SU-DHL-6 (cell line): ENCODE data around the gene LARP4B.

Experiments
- H2AFZ ChIP-seq: fragments of 200-600 bp; sonication (generic); 2 replicates; pipeline ENCODE4 v1.6.1; 2014; ENCODE audit warnings: low read depth, mild to moderate bottlenecking, moderate library complexity, mixed read lengths, antibody characterized with exemption, low read length; ENCODE audit not compliant: severe bottlenecking
- H3F3A ChIP-seq: fragments of 200-600 bp; shearing (Covaris generic); 2 replicates; pipeline ENCODE4 v1.6.0; 2016; ENCODE audit warnings: antibody characterized with exemption, mild to moderate bottlenecking; ENCODE audit not compliant: insufficient read depth
- H3K27ac ChIP-seq: fragments of 200-600 bp; sonication (generic); 2 replicates; pipeline ENCODE4 v1.5.1; 2016; ENCODE audit warnings: low read depth, mild to moderate bottlenecking, low read length, moderate library complexity, mixed read lengths
- H3K27me3 ChIP-seq: fragments of 200-600 bp; sonication (generic), shearing (Covaris generic); 2 replicates; pipeline ENCODE4 v1.6.0; 2014; ENCODE audit warnings: mild to moderate bottlenecking, low read length
- H3K36me3 ChIP-seq: fragments of 200-600 bp; sonication (generic); 2 replicates; pipeline ENCODE4 v1.6.1; 2014; ENCODE audit warnings: mild to moderate bottlenecking, low read length, mixed read lengths
- H3K4me2 ChIP-seq: fragments of 300-600, 200-600 bp; shearing (Covaris generic), sonication (generic); 2 replicates; pipeline ENCODE4 v1.6.0; 2014; ENCODE audit warnings: low read length, low read depth, mild to moderate bottlenecking; ENCODE audit not compliant: poor library complexity, severe bottlenecking
- H3K4me3 ChIP-seq: fragments of 200-600 bp; sonication (generic); 2 replicates; pipeline ENCODE4 v1.5.1; 2014; ENCODE audit warnings: antibody characterized with exemption, low read length, mild to moderate bottlenecking, mixed read lengths; ENCODE audit not compliant: insufficient read depth, poor library complexity, severe bottlenecking
- H3K79me2 ChIP-seq: fragments of 200-600 bp; sonication (generic); 2 replicates; pipeline ENCODE4 v1.6.1; 2014; ENCODE audit warnings: mild to moderate bottlenecking, low read length, moderate library complexity; ENCODE audit not compliant: insufficient read depth
- H3K9ac ChIP-seq: fragments of 200-600 bp; sonication (generic); 2 replicates; pipeline ENCODE4 v1.7.0; 2014; ENCODE audit warnings: mild to moderate bottlenecking, low read length
- H3K9me2 ChIP-seq: fragments of 200-600 bp; sonication (generic); replicated peaks from 2 replicates; pipeline ENCODE4 v1.6.1; 2014; ENCODE audit warnings: low read length; ENCODE audit not compliant: insufficient read depth
- H3K9me3 ChIP-seq: fragments of 200-600 bp; sonication (generic); 2 replicates; pipeline ENCODE4 v1.6.1; 2014; ENCODE audit warnings: low read length, mixed read lengths; ENCODE audit not compliant: insufficient read depth
- H4K20me1 ChIP-seq: fragments of 200-600 bp; sonication (generic); 2 replicates; pipeline ENCODE4 v1.6.1; 2014; ENCODE audit warnings: low read depth, mild to moderate bottlenecking, antibody characterized with exemption, low read length, moderate library complexity, mixed read lengths
- CTCF ChIP-seq: fragments of 200-600 bp; sonication (generic); IDR thresholded peaks from one replicate; pipeline ENCODE4 v1.5.1; 2017; ENCODE audit warnings: antibody characterized with exemption, mild to moderate bottlenecking, low read length, moderate library complexity; ENCODE audit not compliant: insufficient read depth, poor library complexity, severe bottlenecking
- EZH2phosphoT487 ChIP-seq: fragments of 200-600 bp; sonication (generic), shearing (Covaris generic); conservative IDR thresholded peaks from 2 replicates; pipeline ENCODE4 v1.6.1; 2018; ENCODE audit warnings: mild to moderate bottlenecking, antibody characterized with exemption, low read length, moderate library complexity, mixed read lengths

The LARP4B gene

GRCh38 chr10:818010-818409, 113.5 kb downstream of the LARP4B start:
- TF ChIP-seq EZH2phosphoT487 (no peak), CTCF (no peak)
- no peaks in the 10 kb centered on the region for H4K20me1 ChIP-seq
- peaks cover 8% of the 10 kb centered on the region; the same call in 1 of the 2 replicates for H3K36me3 ChIP-seq
- H3K9me3 ChIP-seq = no peaks in the 10 kb centered on the region
- no peaks in the 10 kb centered on the region for H3K27me3 ChIP-seq
- H3K79me2 ChIP-seq = no peaks in the 10 kb centered on the region
- no peak overlapping the region for H3K27ac ChIP-seq
- H3K4me3 ChIP-seq = no peak overlapping the region
- H3K4me2 ChIP-seq = no peak overlapping the region
- no peak overlapping the region for H3K9ac ChIP-seq
- H3F3A ChIP-seq = no peaks in the 10 kb centered on the region
- H3K9me2 ChIP-seq = no peaks in the 10 kb centered on the region
- H2AFZ ChIP-seq = no peak overlapping the region

- Histone ChIP-seq H3K27ac (no peak overlapping the region), H3K9me2 (no peaks in the 10 kb centered on the region), H3K36me3 (peaks cover 11% of the 10 kb centered on the region; the same call in 1 of the 2 replicates), H3K9ac (no peak overlapping the region), H3K79me2 (no peaks in the 10 kb centered on the region), H4K20me1 (no peaks in the 10 kb centered on the region), H3K4me3 (no peak overlapping the region), H3K27me3 (no peaks in the 10 kb centered on the region), H3K9me3 (no peaks in the 10 kb centered on the region), H2AFZ (no peak overlapping the region), H3F3A (no peaks in the 10 kb centered on the region), H3K4me2 (no peak overlapping the region)
- TF ChIP-seq EZH2phosphoT487 = no peak
- no peak for TF ChIP-seq CTCF
These were observed 114.1 kb downstream of the LARP4B start for GRCh38 chr10:817371-817770.

GRCh38 chr10:816958-817357, 114.5 kb downstream of the LARP4B start:
- H3K9me3 ChIP-seq = no peaks in the 10 kb centered on the region
- TF ChIP-seq CTCF (no peak), EZH2phosphoT487 (no peak)
- H3K4me2 ChIP-seq = no peak overlapping the region
- H3K4me3 ChIP-seq = no peak overlapping the region
- no peaks in the 10 kb centered on the region for H4K20me1 ChIP-seq
- no peaks in the 10 kb centered on the region for H3K79me2 ChIP-seq
- peaks cover 15% of the 10 kb centered on the region; the same call in 1 of the 2 replicates for H3K36me3 ChIP-seq
- H3K9ac ChIP-seq = no peak overlapping the region
- no peaks in the 10 kb centered on the region for H3F3A ChIP-seq
- no peaks in the 10 kb centered on the region for H3K9me2 ChIP-seq
- H3K27ac ChIP-seq = no peak overlapping the region
- no peak overlapping the region for H2AFZ ChIP-seq
- no peaks in the 10 kb centered on the region for H3K27me3 ChIP-seq
